ENCODE measurements around the gene FNDC5. TPM values are rescaled to one million over a fixed set of nuclear protein-coding genes. Genes with fewer than 3 reads are reported as not detected.

FNDC5 gene
- total RNA-seq, 1 experiment from 2014 or later: 4.5 TPM

GRCh38 chr1:32900956-32901822 is 30.5 kb upstream of the FNDC5 start, which contains the start of gene TMEM54:
TSS of gene TMEM54 (minus strand) at chr1:32901389. CDS start at chr1:32901238, 151 bp downstream.
- H3T11ph ChIP-seq (ENCODE audit: low read length): no peak within 1 kb of the TSS
- H4K91ac ChIP-seq (ENCODE audit: insufficient read length, low read depth, low read length): no peak within 1 kb of the TSS
- peaks cover 83% of the 10 kb centered on the region for H3K27me3 Mint-ChIP-seq (ENCODE audit: low read depth)
- DNase-seq: no peak
- peaks cover 22% of the 10 kb centered on the region; the same call in 1 of the 2 replicates for H3K27me3 ChIP-seq (ENCODE audit: insufficient read depth, low read length)
- no peak within 1 kb of the TSS for H2BK15ac ChIP-seq (ENCODE audit: low read depth, low read length)
- H3K9me3 Mint-ChIP-seq: no peaks in the 10 kb centered on the region; a peak in 2 of 5 replicates
- no peak within 1 kb of the TSS for H3K27ac ChIP-seq (ENCODE audit: insufficient read length, low read depth, low read length)
- peak within 1 kb of the TSS in 1 of 3 experiments; percentile 62; a peak in 1 of 7 replicates for H3K27ac Mint-ChIP-seq
- peaks cover 15 to 24% of the 10 kb centered on the region in 2 experiments for H3K4me1 Mint-ChIP-seq
- H3K56ac ChIP-seq (ENCODE audit: insufficient read length, low read depth, low read length): no peak within 1 kb of the TSS
- H2BK20ac ChIP-seq (ENCODE audit: low read depth, low read length, poor library complexity, severe bottlenecking): no peak within 1 kb of the TSS
- no peak for TF ChIP-seq CTCF (conservative IDR thresholded peaks at IDR 0.05)
- H2BK5ac ChIP-seq (ENCODE audit: insufficient read length, low read length): no peak within 1 kb of the TSS
- no peak within 1 kb of the TSS; the same call in 1 of the 2 replicates for H3K14ac ChIP-seq (ENCODE audit: insufficient read depth, low read length)
- no peak within 1 kb of the TSS for H4K5ac ChIP-seq (ENCODE audit: insufficient read length, low read depth, low read length)
- H3K23ac ChIP-seq (ENCODE audit: insufficient read length, low read depth, low read length): no peak within 1 kb of the TSS
- no peak within 1 kb of the TSS for H3K4ac ChIP-seq (ENCODE audit: low read depth, low read length)
- H3K4me3 Mint-ChIP-seq: peak within 1 kb of the TSS; percentile 66 to 90
- H3K18ac ChIP-seq (ENCODE audit: insufficient read length, low read depth, low read length): no peak within 1 kb of the TSS
- H2AK5ac ChIP-seq (ENCODE audit: insufficient read length, low read length): no peak within 1 kb of the TSS
- no peak within 1 kb of the TSS for H4K8ac ChIP-seq (replicated peaks; ENCODE audit: insufficient read length, low read depth, low read length)
- H3K36me3 Mint-ChIP-seq (ENCODE audit: insufficient read depth in 1 of 3, low read depth in 3 of 3): no peaks in the 10 kb centered on the region; a peak in 1 of 7 replicates
- no peak within 1 kb of the TSS for H2BK12ac ChIP-seq (ENCODE audit: insufficient read length, low read depth, low read length)
- peak within 1 kb of the TSS; percentile 50 for H3K4me2 ChIP-seq (ENCODE audit: insufficient read depth, insufficient read length, low read length)
- no peaks in the 10 kb centered on the region for H3K79me1 ChIP-seq (ENCODE audit: insufficient read depth, low read depth, low read length, poor library complexity, severe bottlenecking)
- H3K79me2 ChIP-seq (ENCODE audit: insufficient read depth, low read length): no peaks in the 10 kb centered on the region
- H3K4me1 ChIP-seq (ENCODE audit: insufficient read depth, low read length): no peaks in the 10 kb centered on the region
- no CpG with 5 or more reads among the region's 92 CpGs for WGBS (ENCODE audit: extremely low coverage, insufficient read length, low lambda C conversion rate)
- no peaks in the 10 kb centered on the region for H4K20me1 ChIP-seq (ENCODE audit: control insufficient read depth, insufficient read depth, insufficient read length)
- peaks cover 8% of the 10 kb centered on the region for H3K23me2 ChIP-seq (ENCODE audit: insufficient read length, low read depth, low read length, poor library complexity, severe bottlenecking)
- no peaks in the 10 kb centered on the region for H3K9me3 ChIP-seq (ENCODE audit: control insufficient read depth, low read depth, low read length)
- H3K9ac ChIP-seq (ENCODE audit: extremely low read depth, insufficient read length, low read length): no peak within 1 kb of the TSS
- H2AFZ ChIP-seq (ENCODE audit: low read length): no peak within 1 kb of the TSS
- H2BK120ac ChIP-seq (ENCODE audit: low read depth, low read length, poor library complexity, severe bottlenecking): no peak within 1 kb of the TSS
